WERI-Rb-1 (cell line): Measurements from ENCODE around the gene HMGN2.

Experiments
- DNase-seq: peaks from one replicate; pipeline ENCODE4 v3.0.0-alpha.2; 2020
- H3K27ac ChIP-seq: fragments of 250-450 bp; sonication (Bioruptor Pico); 2 replicates; pipeline ENCODE4 v1.5.1; 2020; ENCODE audit warnings: mild to moderate bottlenecking, moderate library complexity
- H3K27me3 ChIP-seq: fragments of 250-450 bp; sonication (Bioruptor Pico); 2 replicates; pipeline ENCODE4 v1.5.1; 2021; ENCODE audit warnings: mild to moderate bottlenecking, low read depth, moderate library complexity; ENCODE audit not compliant: insufficient read depth, severe bottlenecking
- H3K36me3 ChIP-seq: fragments of 250-450 bp; sonication (Bioruptor Pico); 2 replicates; pipeline ENCODE4 v1.5.1; 2020; ENCODE audit warnings: mild to moderate bottlenecking, moderate library complexity
- H3K4me3 ChIP-seq: 2 replicates; pipeline ENCODE4 v1.5.1; 2011; ENCODE audit warnings: low read depth, mild to moderate bottlenecking, control low read depth, low read length
- H3K9me3 ChIP-seq: fragments of 250-450 bp; sonication (Bioruptor Pico); 2 replicates; pipeline ENCODE4 v1.5.1; 2021; ENCODE audit warnings: mild to moderate bottlenecking, moderate library complexity; ENCODE audit not compliant: severe bottlenecking
- TF ChIP-seq, protein P1 (sequence below): IDR thresholded peaks from 2 replicates; pipeline ENCODE4 v1.5.1; 2011; ENCODE audit warnings: low read depth, mild to moderate bottlenecking, control low read depth, inconsistent platforms, low read length

HMGN2 gene

DNA sequence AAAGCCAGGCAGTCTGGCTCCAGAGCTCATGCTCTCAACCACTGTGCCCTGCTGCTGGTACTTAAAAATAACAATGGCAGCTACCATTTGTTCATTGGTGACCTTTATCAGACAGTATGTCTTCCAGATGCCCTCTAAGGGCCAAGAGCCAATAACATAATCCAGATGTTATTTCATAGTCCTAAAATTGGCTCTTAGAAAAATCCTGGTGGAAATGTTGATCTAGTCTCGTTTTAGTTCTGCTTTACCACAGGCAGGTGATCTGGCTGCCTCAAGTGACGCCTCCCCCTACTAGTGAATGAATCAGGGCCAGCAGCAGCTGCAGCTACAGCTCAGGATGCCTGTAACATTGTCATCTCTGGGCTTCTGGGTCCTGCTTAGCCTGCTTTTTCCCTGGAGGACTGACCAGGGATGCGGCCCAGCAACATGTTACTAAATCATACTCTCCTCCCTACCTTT, 12.6 kb upstream of the HMGN2 start:
- H3K36me3 ChIP-seq = peaks cover 98% of the 10 kb centered on the region
- H3K27me3 ChIP-seq = no peaks in the 10 kb centered on the region

DNA sequence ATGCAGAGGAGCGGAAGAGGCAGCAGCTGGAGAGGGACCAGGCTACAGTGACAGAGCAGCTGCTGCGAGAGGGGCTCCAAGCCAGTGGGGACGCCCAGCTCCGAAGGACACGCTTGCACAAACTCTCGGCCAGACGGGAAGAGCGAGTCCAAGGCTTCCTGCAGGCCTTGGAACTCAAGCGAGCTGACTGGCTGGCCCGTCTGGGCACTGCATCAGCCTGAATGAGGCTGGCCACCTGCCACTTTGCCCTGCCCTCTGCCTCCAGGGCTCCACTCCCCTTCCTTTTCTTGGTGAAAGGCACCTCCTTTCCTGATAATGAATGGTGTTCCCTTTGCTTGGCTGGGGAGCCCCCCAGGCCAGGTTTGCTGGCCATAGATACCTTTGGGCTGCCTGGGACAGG, 3.3 kb upstream of the HMGN2 start:
- peak; percentile 40 for DNase-seq
- no peaks in the 10 kb centered on the region for H3K9me3 ChIP-seq
- no peak overlapping the region for H3K4me3 ChIP-seq
- peaks cover 75% of the 10 kb centered on the region for H3K36me3 ChIP-seq
- H3K27ac ChIP-seq = peak overlapping the region; percentile 100
- TF ChIP-seq, protein P1, sequence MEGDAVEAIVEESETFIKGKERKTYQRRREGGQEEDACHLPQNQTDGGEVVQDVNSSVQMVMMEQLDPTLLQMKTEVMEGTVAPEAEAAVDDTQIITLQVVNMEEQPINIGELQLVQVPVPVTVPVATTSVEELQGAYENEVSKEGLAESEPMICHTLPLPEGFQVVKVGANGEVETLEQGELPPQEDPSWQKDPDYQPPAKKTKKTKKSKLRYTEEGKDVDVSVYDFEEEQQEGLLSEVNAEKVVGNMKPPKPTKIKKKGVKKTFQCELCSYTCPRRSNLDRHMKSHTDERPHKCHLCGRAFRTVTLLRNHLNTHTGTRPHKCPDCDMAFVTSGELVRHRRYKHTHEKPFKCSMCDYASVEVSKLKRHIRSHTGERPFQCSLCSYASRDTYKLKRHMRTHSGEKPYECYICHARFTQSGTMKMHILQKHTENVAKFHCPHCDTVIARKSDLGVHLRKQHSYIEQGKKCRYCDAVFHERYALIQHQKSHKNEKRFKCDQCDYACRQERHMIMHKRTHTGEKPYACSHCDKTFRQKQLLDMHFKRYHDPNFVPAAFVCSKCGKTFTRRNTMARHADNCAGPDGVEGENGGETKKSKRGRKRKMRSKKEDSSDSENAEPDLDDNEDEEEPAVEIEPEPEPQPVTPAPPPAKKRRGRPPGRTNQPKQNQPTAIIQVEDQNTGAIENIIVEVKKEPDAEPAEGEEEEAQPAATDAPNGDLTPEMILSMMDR = no peak
- no peaks in the 10 kb centered on the region for H3K27me3 ChIP-seq

More for the DNA sequence above, 12.6 kb upstream of the HMGN2 start:
- no peaks in the 10 kb centered on the region for H3K9me3 ChIP-seq
- peak overlapping the region; percentile 63 for H3K27ac ChIP-seq
- TF ChIP-seq, protein P1 = no peak
- DNase-seq = peak; percentile 32
- no peak overlapping the region for H3K4me3 ChIP-seq

DNA sequence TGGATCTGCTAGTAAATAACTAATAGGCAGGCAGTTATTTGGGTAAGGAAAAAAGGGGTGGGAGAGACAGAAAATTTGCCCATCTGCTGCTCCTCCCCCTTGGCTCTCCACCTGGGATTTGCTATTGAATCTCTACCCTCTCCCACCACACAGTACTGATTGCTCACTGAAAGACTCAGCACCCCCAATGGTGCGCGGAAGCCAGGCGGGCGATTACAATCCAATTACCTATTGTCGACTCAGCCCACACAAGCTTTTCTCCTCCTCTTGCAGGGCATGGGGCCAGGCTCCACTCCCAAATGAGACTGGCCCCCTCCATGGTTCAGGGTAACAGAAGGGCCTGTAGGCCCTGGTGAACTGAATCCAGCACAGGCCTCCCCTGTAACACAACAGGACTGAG, 2.7 kb upstream of the HMGN2 start:
- peak; percentile 73 for DNase-seq
- peaks cover 75% of the 10 kb centered on the region for H3K36me3 ChIP-seq
- H3K9me3 ChIP-seq = no peaks in the 10 kb centered on the region
- no peaks in the 10 kb centered on the region for H3K27me3 ChIP-seq
- TF ChIP-seq, protein P1 = no peak
- peak overlapping the region; percentile 100 for H3K27ac ChIP-seq
- H3K4me3 ChIP-seq = no peak overlapping the region

DNA sequence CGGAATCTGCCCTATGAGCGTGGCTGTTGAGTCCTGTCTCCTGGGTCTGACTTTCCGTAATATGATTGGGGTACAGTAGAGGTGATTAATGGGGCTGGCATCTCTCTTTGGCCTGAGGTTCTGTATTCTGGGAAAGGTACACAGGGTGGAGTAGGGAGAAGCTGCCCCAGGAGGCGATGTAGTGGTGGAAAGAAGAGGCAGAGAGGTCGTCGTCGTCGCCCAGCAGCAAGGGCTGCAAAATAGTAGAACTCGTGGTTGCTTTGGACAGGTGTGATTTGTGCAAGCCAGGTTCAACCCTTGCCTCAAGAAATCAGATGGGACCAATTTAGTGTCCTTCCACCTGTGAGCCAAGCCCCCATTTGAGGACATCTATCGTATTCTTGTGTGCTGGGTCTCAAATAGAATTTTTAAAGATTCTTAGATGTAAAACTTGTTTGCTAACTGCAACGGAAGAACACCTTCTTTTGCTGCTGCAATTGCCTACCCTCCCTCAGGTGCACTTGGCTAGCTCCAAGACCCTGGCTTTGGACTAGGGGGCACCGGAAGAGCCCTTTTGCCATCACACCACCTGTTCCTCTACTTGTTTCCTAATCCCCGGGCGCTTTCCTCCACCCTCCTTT, 1.3 kb upstream of the HMGN2 start:
- H3K36me3 ChIP-seq = peaks cover 70% of the 10 kb centered on the region
- peak; percentile 85 for DNase-seq

DNA sequence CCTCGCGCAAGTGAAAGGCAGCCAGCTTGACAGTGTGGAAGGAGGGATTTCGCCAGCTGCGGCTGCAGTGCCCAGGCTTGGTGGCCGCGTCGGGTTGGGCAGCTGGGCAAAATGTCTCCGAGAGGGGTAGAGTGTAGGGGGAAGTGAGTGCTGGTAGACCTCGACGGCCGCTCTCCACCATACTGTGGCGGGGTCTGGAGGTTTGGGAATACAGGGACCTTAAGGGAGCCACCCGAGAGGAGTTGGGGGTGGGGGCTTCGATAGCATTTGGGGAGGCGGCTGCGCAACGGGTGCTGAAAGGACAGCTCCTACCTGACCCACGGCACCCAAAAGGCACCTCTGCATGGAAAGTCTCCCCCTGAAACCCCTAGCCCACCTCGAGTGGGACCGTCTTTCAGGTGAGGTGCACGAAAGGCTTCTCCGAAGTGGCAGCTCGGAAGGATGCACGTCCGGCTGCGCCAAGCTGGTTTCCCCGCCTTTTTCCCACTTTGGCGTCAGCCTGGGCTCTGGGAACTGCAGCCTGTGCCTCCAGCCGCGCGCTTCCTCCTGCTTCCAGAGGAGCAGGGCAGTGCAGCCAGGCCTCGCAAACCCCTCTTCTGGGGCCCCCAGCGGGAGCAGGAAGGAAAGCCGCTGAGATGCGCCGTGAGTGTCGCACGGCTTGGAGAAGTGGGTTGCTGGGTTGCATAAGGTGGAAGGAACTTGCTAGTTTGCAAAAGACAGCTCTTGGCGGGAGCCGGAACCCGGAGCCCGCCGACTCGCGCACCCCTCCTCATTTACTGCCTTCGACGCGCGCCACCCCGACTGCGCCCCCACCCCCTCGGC, 531 bp upstream of the HMGN2 start:
- Histone ChIP-seq H3K4me3 (peak overlapping the region; percentile 92), H3K27ac (peak overlapping the region; percentile 100), H3K36me3 (peaks cover 70% of the 10 kb centered on the region), H3K27me3 (no peaks in the 10 kb centered on the region), H3K9me3 (no peaks in the 10 kb centered on the region)
- TF ChIP-seq, protein P1 = no peak
- no peak for DNase-seq

More for the DNA sequence above, 1.3 kb upstream of the HMGN2 start:
- peak overlapping the region; percentile 100 for H3K27ac ChIP-seq
- H3K27me3 ChIP-seq = no peaks in the 10 kb centered on the region
- H3K9me3 ChIP-seq = no peaks in the 10 kb centered on the region
- TF ChIP-seq, protein P1 = no peak
- H3K4me3 ChIP-seq = peak overlapping the region; percentile 92
